Transverse colon (tissue), 4 donors: Measurements from ENCODE around the gene ENPP6.

Source experiments
- CTCF ChIP-seq, 5 experiments: fragments of 200-600 bp in 3 of 5; fragments of 450-650 bp in 2 of 5; sonication (generic) in 3 of 5; IDR thresholded peaks; 1 replicate in 2 of 5; 2 replicates in 3 of 5; pipeline ENCODE4 v1.5.1; 2016 to 2017; ENCODE audit warnings: antibody characterized with exemption in 5 of 5, inconsistent platforms in 3 of 5, mild to moderate bottlenecking in 2 of 5, moderate library complexity in 1 of 5
- EP300 ChIP-seq: sonication (generic); formaldehyde crosslinking; IDR thresholded peaks from one replicate; pipeline ENCODE4 v1.6.1; 2017; ENCODE audit warnings: antibody characterized with exemption, low read depth
- POLR2A ChIP-seq: fragments of 450-650 bp; IDR thresholded peaks from one replicate; pipeline ENCODE4 v1.6.1; 2016; ENCODE audit warnings: antibody characterized with exemption, mild to moderate bottlenecking, moderate library complexity
- POLR2AphosphoS5 ChIP-seq, 3 donors: sonication (generic); formaldehyde crosslinking; IDR thresholded peaks; one replicate each; pipeline ENCODE4 v1.6.1; 2016; ENCODE audit warnings: antibody characterized with exemption in 3 of 3

- no peak for TF ChIP-seq CTCF (IDR thresholded peaks at IDR 0.05)
- TF ChIP-seq POLR2AphosphoS5 (IDR thresholded peaks at IDR 0.05) = no peak
- TF ChIP-seq EP300 = no peak
- TF ChIP-seq POLR2A = no peak
Measured at GRCh38 chr4:184189966-184190365, 27.7 kb downstream of the ENPP6 start.
